ENCODE measurements around the gene TEAD2.
A peak's percentile ranks its signal among the peaks of the same experiment; 100 is the strongest.
"Not testable (repeated sequence)": the region's sequence is repeated elsewhere in the genome, so short reads cannot be mapped to it uniquely, and the experiment has no call there.

Gene TEAD2

GRCh38 chr19:49328741-49329140 lies 33.5 kb downstream of the TEAD2 start:
- H3K4me3 ChIP-seq (ENCODE audit: low read depth in 1 of 2, low read length in 1 of 2), result no peak overlapping the region
- no peaks in the 10 kb centered on the region for H3K9me3 ChIP-seq
- no peaks in the 10 kb centered on the region for H3K36me3 ChIP-seq
- H3K27me3 ChIP-seq, result no peaks in the 10 kb centered on the region
- TF ChIP-seq, protein P1, sequence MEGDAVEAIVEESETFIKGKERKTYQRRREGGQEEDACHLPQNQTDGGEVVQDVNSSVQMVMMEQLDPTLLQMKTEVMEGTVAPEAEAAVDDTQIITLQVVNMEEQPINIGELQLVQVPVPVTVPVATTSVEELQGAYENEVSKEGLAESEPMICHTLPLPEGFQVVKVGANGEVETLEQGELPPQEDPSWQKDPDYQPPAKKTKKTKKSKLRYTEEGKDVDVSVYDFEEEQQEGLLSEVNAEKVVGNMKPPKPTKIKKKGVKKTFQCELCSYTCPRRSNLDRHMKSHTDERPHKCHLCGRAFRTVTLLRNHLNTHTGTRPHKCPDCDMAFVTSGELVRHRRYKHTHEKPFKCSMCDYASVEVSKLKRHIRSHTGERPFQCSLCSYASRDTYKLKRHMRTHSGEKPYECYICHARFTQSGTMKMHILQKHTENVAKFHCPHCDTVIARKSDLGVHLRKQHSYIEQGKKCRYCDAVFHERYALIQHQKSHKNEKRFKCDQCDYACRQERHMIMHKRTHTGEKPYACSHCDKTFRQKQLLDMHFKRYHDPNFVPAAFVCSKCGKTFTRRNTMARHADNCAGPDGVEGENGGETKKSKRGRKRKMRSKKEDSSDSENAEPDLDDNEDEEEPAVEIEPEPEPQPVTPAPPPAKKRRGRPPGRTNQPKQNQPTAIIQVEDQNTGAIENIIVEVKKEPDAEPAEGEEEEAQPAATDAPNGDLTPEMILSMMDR (IDR thresholded peaks at IDR 0.05), result no peak
- H3K4me1 ChIP-seq (ENCODE audit: control insufficient read depth in 1 of 2, insufficient read depth in 1 of 2, low read depth in 1 of 2, low read length in 1 of 2), result peaks cover 23 to 24% of the 10 kb centered on the region in 2 experiments
- no peak overlapping the region for H3K27ac ChIP-seq

- Histone ChIP-seq H3K36me3 (no peaks in the 10 kb centered on the region), H3K27me3 (no peaks in the 10 kb centered on the region), H3K4me3 (ENCODE audit: low read depth in 1 of 2, low read length in 1 of 2) (no peak overlapping the region), H3K27ac (no peak overlapping the region), H3K4me1 (ENCODE audit: control insufficient read depth in 1 of 2, insufficient read depth in 1 of 2, low read depth in 1 of 2, low read length in 1 of 2) (peaks cover 16 to 17% of the 10 kb centered on the region in 2 experiments), H3K9me3 (no peaks in the 10 kb centered on the region)
- TF ChIP-seq, protein P1 (IDR thresholded peaks at IDR 0.05), result peak; percentile 80
Observed at GRCh38 chr19:49327878-49328544, 34.2 kb downstream of the TEAD2 start.

GRCh38 chr19:49326165-49326704 lies 36.0 kb downstream of the TEAD2 start:
- Histone ChIP-seq H3K27me3 (no peaks in the 10 kb centered on the region), H3K9me3 (no peaks in the 10 kb centered on the region), H3K36me3 (peaks cover 3% of the 10 kb centered on the region), H3K4me1 (ENCODE audit: control insufficient read depth in 1 of 2, insufficient read depth in 1 of 2, low read depth in 1 of 2, low read length in 1 of 2) (no peaks in the 10 kb centered on the region), H3K27ac (no peak overlapping the region), H3K4me3 (ENCODE audit: low read depth in 1 of 2, low read length in 1 of 2) (no peak overlapping the region)
- TF ChIP-seq, protein P1 (IDR thresholded peaks at IDR 0.05), result no peak

- H3K27ac ChIP-seq; H3K4me1 ChIP-seq (ENCODE audit: control insufficient read depth in 1 of 2, insufficient read depth in 1 of 2, low read depth in 1 of 2, low read length in 1 of 2); H3K4me3 ChIP-seq (ENCODE audit: low read depth in 1 of 2, low read length in 1 of 2); H3K36me3 ChIP-seq; H3K9me3 ChIP-seq; H3K27me3 ChIP-seq: not testable (repeated sequence)
Observed at GRCh38 chr19:49325756-49326155, 36.5 kb downstream of the TEAD2 start.

DNA sequence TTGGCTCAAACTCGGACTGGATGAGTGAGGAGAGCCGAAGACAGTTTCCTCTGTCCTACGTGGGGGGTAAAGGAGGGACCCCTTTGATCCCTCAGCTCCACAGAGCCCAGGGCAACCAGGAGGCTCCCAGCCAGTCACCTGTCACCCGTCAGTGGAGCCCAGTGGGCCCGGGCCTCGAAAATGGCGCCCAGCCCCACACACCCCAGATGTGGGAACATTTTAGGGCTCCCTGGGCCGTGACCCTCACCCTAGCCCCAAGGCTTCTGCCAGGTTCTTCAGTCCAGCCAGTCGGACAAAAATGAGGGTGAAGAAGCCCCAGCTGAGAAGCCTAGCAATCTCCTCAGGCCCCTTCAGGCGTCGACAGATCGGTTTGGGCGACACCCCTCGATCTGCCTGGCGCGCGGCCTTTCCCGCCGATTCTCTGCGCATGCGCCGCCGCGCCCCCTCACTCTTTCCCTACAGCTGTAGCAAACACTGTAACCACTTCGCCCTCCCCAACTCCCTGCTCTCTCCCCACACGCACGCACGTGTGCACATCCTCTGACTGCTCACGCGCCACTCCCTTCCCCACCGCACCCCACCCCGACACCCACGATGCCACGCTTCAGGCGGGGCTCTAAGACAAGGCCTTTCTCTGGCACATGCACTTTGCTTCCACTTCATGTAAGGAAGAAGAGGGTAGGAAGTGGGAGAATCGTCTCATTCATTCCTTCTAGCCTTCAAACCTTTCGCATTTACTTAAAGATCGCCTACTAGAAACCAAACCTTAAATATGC lies 37.2 kb downstream of the TEAD2 start, which contains the start of gene SLC6A16:
TSS of gene SLC6A16 (minus strand) at position 391 of the 776 bp plus-strand sequence. CDS start 13,844 bp downstream, outside the sequence.
- TF ChIP-seq, protein P1 (IDR thresholded peaks at IDR 0.05), result no peak
- Histone ChIP-seq H3K9me3 (no peaks in the 10 kb centered on the region), H3K27me3 (no peaks in the 10 kb centered on the region), H3K27ac (no peak within 1 kb of the TSS), H3K36me3 (peaks cover 3% of the 10 kb centered on the region), H3K4me3 (ENCODE audit: low read depth in 1 of 2, low read length in 1 of 2) (no peak within 1 kb of the TSS), H3K4me1 (ENCODE audit: control insufficient read depth in 1 of 2, insufficient read depth in 1 of 2, low read depth in 1 of 2, low read length in 1 of 2) (no peaks in the 10 kb centered on the region)

DNA sequence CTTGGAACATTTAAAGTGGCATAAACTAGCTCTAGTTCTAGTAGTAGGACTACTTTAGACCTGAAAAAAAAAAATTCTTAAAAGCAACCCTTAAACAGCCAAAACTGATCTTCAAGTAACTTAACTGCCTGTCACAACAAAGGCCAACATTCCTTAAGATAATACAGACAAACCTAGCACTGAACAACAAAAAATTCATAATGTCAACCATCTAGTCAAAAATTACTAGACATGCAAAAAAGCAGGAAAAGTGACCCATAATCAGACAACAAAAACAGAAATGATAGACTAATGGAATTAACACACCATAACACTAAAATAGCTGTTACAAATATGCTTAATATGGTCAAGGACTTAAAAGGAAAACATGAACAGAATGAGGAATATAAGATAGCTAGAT lies 43.9 kb downstream of the TEAD2 start:
- Histone ChIP-seq H3K27ac (no peak overlapping the region), H3K27me3 (no peaks in the 10 kb centered on the region), H3K9me3 (no peaks in the 10 kb centered on the region), H3K36me3 (peaks cover 3% of the 10 kb centered on the region), H3K4me3 (ENCODE audit: low read depth in 1 of 2, low read length in 1 of 2) (no peak overlapping the region), H3K4me1 (ENCODE audit: control insufficient read depth in 1 of 2, insufficient read depth in 1 of 2, low read depth in 1 of 2, low read length in 1 of 2) (no peaks in the 10 kb centered on the region)
- TF ChIP-seq, protein P1 (IDR thresholded peaks at IDR 0.05), result no peak

All from neutrophil (primary cell).